Natural killer cell treated with Interleukin-12 subunit alpha and Interleukin-12 subunit beta and Interleukin-15 and Interleukin-18, amount 100 ng/mL, for 72 hours (primary cell): ENCODE measurements around the gene PTPRN2. TPM values are rescaled to one million over a fixed set of nuclear protein-coding genes. Genes with fewer than 3 reads are reported as not detected.

Experiments used
- ATAC-seq, 2 donors: fragments of 150-1000 bp; cut with Tn5 transposase in 1 of 2; sonication (Bioruptor Pico), chemical (Tn5 transposase) in 1 of 2; 2 replicates each; pipeline ENCODE4 v1.10.0; 2021
- DNase-seq: peaks from one replicate; pipeline ENCODE4 v3.0.0; 2022; ENCODE audit warnings: low spot score
- H3K27ac Mint-ChIP-seq, 2 donors: 1 replicate in 1 of 2; 2 replicates in 1 of 2; pipeline ENCODE4 v1.8.0; 2022; ENCODE audit warnings: mixed read lengths in 2 of 2, mild to moderate bottlenecking in 1 of 2, moderate library complexity in 1 of 2
- H3K27me3 Mint-ChIP-seq, 2 donors: 1 replicate in 1 of 2; 2 replicates in 1 of 2; pipeline ENCODE4 v1.8.0; 2022; ENCODE audit warnings: mixed read lengths in 2 of 2
- H3K36me3 Mint-ChIP-seq: one replicate; pipeline ENCODE4 v1.8.0; 2022; ENCODE audit warnings: mixed read lengths
- H3K4me1 Mint-ChIP-seq, 2 donors: 1 replicate in 1 of 2; 2 replicates in 1 of 2; pipeline ENCODE4 v1.8.0; 2022; ENCODE audit warnings: low read depth in 2 of 2, mixed read lengths in 2 of 2, mild to moderate bottlenecking in 1 of 2
- H3K4me3 Mint-ChIP-seq: one replicate; pipeline ENCODE4 v1.8.0; 2022; ENCODE audit warnings: mixed read lengths
- H3K9me3 Mint-ChIP-seq: 2 replicates; pipeline ENCODE4 v1.8.0; 2022; ENCODE audit warnings: mixed read lengths
- total RNA-seq, 2 donors: library from RNA; stranded (reverse); gene quantifications; one replicate each; pipeline ENCODE4 v1.2.3, GENCODE V29; 2022

Gene PTPRN2
- total RNA-seq, 2 donors from 2014 or later = 0.17 to 0.74 TPM

GRCh38 chr7:157887400-157887799 is 700.2 kb downstream of the PTPRN2 start:
- no peak overlapping the region for H3K27ac Mint-ChIP-seq
- H3K36me3 Mint-ChIP-seq = no peaks in the 10 kb centered on the region
- H3K4me3 Mint-ChIP-seq = no peak overlapping the region
- ATAC-seq = peak in 1 of 2 donors; percentile 24
- peaks cover 4 to 8% of the 10 kb centered on the region in 2 donors for H3K27me3 Mint-ChIP-seq
- no peaks in the 10 kb centered on the region for H3K4me1 Mint-ChIP-seq
- DNase-seq = no peak
- H3K9me3 Mint-ChIP-seq = no peaks in the 10 kb centered on the region

DNA sequence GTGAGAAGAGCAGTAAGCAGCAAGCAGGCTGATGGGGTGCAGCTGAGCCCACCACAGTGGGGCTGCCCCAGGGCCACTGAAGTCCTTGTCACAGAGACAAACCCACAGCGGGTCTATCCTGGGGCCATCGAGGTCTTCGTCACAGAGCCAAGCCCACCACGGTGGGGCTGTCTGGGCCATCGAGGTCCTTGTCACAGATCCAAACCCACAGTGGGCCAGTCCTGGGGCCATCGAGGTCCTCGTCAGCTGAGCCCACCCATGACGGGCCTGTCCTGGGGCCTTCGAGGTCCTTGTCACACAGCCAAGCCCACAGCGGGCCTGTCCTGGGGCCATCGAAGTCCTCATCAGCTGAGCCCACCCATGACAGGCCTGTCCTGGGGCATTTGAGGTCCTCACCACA is 700.9 kb downstream of the PTPRN2 start:
- Mint-ChIP-seq H3K36me3 (no peaks in the 10 kb centered on the region), H3K4me3 (no peak overlapping the region), H3K27ac (no peak overlapping the region), H3K4me1 (no peaks in the 10 kb centered on the region), H3K9me3 (no peaks in the 10 kb centered on the region), H3K27me3 (peaks cover 4 to 8% of the 10 kb centered on the region in 2 donors)
- ATAC-seq (peak; percentile 36 to 45), DNase-seq (no peak)

GRCh38 chr7:157886266-157886665 is 701.4 kb downstream of the PTPRN2 start:
- Mint-ChIP-seq H3K36me3 (no peaks in the 10 kb centered on the region), H3K27ac (no peak overlapping the region), H3K9me3 (no peaks in the 10 kb centered on the region), H3K27me3 (peaks cover 4 to 8% of the 10 kb centered on the region in 2 donors), H3K4me3 (no peak overlapping the region), H3K4me1 (no peaks in the 10 kb centered on the region)
- no peak for DNase-seq
- no peak for ATAC-seq

DNA sequence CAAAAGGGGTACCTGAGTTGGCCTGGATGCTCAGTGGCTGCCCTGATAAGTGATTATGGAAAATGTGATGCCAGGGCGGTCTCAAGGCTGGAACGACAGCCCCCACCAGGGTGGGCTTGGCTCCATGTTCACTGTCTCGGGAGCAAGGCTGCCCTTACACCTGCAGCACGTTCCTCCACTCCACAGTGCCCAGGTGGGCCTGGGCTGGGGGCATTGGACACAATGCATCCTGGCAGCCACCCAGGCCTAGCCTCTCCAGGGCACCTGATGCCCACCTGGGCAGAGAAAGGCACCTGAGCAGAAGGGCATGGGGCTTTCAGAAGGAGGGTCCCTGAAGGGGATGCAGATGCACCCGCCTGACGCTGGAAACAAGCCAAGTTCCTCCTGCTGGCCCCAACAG is 702.5 kb downstream of the PTPRN2 start:
- DNase-seq (no peak), ATAC-seq (peak in 1 of 2 donors; percentile 52)
- H3K9me3 Mint-ChIP-seq = peaks cover 5% of the 10 kb centered on the region
- no peak overlapping the region for H3K4me3 Mint-ChIP-seq
- no peaks in the 10 kb centered on the region for H3K4me1 Mint-ChIP-seq
- peaks cover 7 to 8% of the 10 kb centered on the region in 2 donors for H3K27me3 Mint-ChIP-seq
- peaks cover 6% of the 10 kb centered on the region for H3K36me3 Mint-ChIP-seq
- H3K27ac Mint-ChIP-seq = no peak overlapping the region

- no peaks in the 10 kb centered on the region for H3K4me1 Mint-ChIP-seq
- H3K27me3 Mint-ChIP-seq = peaks cover 4 to 5% of the 10 kb centered on the region in 2 donors
- peak in 1 of 2 donors; percentile 47 for ATAC-seq
- DNase-seq = no peak
- no peak overlapping the region for H3K27ac Mint-ChIP-seq
- no peak overlapping the region for H3K4me3 Mint-ChIP-seq
- peaks cover 5% of the 10 kb centered on the region for H3K9me3 Mint-ChIP-seq
- H3K36me3 Mint-ChIP-seq = peaks cover 6% of the 10 kb centered on the region
Observed at GRCh38 chr7:157884461-157885062, 703.1 kb downstream of the PTPRN2 start.

DNA sequence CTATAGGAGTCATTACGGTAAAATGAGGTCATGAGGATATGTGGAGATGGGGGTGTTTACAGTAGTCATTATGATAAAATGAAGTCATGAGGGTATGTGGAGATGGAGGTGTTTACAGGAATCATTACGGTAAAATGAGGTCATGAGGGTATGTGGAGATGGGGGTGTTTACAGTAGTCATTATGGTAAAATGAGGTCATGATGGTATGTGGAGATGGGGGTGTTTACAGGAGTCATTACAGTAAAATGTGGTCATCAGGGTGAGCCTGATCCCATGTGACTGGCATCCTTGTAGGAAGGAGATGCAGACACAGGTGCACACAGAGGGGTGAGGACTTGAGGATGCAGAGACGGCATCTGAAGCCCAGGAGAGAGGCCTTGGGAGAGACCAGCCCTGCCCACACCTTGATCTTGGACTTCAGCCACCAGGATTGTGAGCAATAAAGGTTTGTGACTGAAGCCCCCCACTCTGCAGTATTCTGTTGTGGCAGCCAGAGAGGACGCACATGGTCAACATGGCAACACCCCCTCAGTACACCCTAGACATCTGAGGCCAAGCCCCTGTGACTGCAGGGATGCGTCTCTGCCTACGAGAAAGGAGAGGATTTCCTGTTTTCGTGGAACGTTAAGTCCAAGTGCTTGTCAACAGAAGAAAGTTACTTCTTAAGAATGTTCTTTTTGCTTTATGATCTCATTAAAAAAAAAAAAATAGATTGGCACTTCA is 706.4 kb downstream of the PTPRN2 start:
- no peak for ATAC-seq
- no peak overlapping the region for H3K4me3 Mint-ChIP-seq

GRCh38 chr7:157879391-157879790 is 708.2 kb downstream of the PTPRN2 start:
- no peak for ATAC-seq
- Mint-ChIP-seq H3K4me3 (no peak overlapping the region), H3K36me3 (peaks cover 6% of the 10 kb centered on the region), H3K4me1 (peaks cover 0 to 5% of the 10 kb centered on the region in 2 donors), H3K9me3 (peaks cover 5% of the 10 kb centered on the region), H3K27ac (no peak overlapping the region), H3K27me3 (peaks cover 6 to 8% of the 10 kb centered on the region in 2 donors)
- no peak for DNase-seq

More for the DNA sequence above, 706.4 kb downstream of the PTPRN2 start:
- H3K36me3 Mint-ChIP-seq = peaks cover 6% of the 10 kb centered on the region
- DNase-seq = no peak
- peaks cover 5% of the 10 kb centered on the region for H3K9me3 Mint-ChIP-seq
- H3K27me3 Mint-ChIP-seq = peaks cover 0 to 4% of the 10 kb centered on the region in 2 donors
- H3K4me1 Mint-ChIP-seq = no peaks in the 10 kb centered on the region
- H3K27ac Mint-ChIP-seq = no peak overlapping the region

DNA sequence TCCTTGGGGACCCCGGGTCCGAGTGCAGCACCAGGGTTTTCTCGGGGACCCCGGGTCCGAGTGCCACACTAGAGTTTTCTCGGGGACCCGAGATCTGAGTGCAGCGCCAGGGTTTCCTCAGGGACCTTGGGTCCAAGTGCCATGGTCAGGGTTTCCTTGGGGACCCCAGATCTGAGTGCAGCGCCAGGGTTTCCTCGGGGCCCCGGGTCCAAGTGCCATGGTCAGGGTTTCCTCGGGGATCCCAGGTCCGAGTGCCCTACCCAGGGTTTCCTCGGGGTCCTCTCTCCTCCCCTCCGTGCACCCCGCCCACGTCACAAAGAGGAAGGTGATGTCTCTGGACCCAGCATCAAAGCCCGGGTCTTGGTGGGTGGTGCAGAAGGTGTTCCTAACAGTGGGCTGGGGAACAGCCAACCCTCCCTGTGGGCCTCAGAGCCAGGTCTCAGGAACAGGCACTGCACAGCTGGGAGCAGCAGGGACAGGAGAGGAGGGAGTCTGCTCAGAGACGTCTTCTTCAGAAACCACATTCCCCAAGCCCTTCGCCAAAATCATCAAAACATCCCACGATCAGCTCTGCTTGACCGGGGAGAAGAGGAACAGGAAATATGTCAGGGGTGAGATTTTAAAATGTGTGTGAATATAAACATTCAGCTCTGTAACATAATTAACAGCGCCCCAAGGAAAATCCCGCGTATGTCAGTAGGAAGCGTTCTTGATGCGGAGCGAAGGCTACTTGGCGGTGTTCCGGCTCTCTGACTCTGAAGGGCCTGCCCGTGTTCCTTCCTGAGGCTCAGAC is 710.1 kb downstream of the PTPRN2 start:
- H3K4me1 Mint-ChIP-seq = peaks cover 0 to 5% of the 10 kb centered on the region in 2 donors

DNA sequence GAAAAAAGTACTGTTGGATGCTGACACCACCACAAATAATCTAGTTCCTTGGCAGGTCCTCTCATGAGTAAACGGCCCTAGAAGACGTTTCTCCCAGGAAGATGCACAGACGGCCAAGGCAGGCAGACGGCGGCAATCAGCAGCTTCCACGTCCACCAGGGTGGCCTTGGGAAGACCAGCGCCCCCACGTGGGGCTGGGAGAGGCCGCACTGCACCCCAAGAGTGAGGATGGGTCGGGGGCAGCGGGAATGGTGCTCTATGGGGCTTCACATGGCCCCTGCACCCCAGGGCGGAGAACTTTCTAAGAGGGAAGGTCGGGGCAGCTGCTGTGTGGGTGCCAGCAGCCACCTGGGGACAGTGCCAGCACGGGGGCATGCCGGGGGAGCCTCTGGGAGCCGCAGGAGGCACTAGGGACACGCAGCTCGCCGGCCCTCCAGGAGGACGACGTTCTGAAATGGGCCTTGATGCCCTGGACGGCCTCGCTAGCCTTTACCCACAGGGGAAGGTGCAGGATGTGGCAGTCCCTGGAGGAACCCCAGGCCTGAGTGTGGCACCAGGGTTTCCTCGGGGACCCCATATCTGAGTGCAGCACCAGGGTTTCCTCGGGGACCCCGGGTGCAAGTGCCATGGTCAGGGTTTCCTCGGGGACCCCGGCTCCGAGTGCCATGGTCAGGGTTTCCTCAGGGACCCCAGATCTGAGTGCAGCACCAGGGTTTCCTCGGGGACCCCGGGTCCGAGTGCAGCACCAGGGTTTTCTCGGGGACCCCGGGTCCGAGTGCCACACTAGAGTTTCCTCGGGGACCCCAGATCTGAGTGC is 710.9 kb downstream of the PTPRN2 start:
- Mint-ChIP-seq H3K27ac (no peak overlapping the region), H3K9me3 (peaks cover 5% of the 10 kb centered on the region), H3K4me1 (peaks cover 0 to 5% of the 10 kb centered on the region in 2 donors), H3K27me3 (peaks cover 7 to 8% of the 10 kb centered on the region in 2 donors), H3K36me3 (peaks cover 6% of the 10 kb centered on the region), H3K4me3 (no peak overlapping the region)
- DNase-seq (no peak), ATAC-seq (no peak)

More for the DNA sequence above, 710.1 kb downstream of the PTPRN2 start:
- DNase-seq (no peak), ATAC-seq (no peak)
- Mint-ChIP-seq H3K27me3 (peaks cover 7 to 8% of the 10 kb centered on the region in 2 donors), H3K4me3 (no peak overlapping the region), H3K36me3 (peaks cover 6% of the 10 kb centered on the region), H3K27ac (no peak overlapping the region), H3K9me3 (peaks cover 5% of the 10 kb centered on the region)

DNA sequence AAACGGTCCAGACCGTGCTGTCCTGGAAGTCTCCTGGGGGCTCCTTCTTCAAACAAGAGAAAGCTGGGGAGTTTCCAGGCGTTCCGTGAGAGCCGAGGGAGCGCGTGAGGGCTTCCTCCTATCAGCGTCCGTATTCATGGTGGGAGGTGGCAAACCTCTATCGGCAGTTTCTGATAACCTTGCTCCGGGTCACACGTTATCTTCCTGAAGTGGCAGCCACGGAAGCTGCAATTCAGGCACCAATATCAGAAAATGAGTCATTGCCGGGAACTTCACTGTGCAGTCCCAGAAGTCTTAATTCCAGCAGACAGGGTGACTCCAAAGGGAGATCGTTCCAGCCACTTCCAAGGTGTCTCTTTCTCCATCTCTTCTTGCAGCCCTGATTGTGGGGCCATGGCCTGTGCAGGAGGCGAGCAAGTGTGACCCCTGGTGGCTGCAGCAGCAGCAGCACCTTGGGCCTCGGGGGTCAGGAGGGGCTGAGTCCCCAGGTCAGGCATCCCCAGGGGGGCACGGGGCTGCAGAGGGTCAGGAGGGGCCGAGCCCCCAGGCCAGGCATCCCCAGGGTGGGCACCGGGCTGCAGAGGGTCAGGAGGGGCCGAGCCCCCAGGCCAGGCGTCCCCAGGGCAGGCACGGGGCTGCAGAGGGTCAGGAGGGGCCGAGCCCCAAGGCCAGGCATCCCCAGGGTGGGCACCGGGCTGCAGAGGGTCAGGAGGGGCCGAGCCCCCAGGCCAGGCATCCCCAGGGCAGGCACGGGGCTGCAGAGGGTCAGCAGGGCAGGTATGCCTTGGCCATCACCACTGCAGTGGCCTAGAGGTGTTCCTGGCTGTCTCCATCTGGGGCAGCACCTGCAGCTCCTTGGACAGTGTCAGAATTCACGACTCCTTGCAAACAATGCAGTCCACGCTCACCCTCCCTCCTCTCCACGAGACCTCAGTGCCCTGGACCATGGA is 712.1 kb downstream of the PTPRN2 start:
- Mint-ChIP-seq H3K9me3 (no peaks in the 10 kb centered on the region), H3K27me3 (peaks cover 5 to 7% of the 10 kb centered on the region in 2 donors), H3K27ac (no peak overlapping the region), H3K4me3 (no peak overlapping the region), H3K4me1 (peaks cover 0 to 5% of the 10 kb centered on the region in 2 donors), H3K36me3 (no peaks in the 10 kb centered on the region)
- no peak for ATAC-seq
- no peak for DNase-seq

DNA sequence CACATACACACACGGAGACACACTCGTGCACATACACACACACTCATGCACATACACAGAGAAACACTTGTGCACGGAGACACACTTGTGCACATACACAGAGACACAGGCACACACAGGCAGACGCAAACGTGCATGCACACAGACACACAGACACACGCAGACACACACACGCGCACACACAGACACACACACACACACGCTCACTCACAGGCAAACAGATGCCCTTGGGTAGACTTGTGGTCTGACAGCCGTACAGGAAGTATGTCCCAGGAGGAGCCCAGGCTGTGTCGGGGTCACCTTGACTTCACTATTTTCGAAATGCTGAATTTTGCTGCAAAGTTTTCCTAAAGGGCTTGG is 712.8 kb downstream of the PTPRN2 start:
- Mint-ChIP-seq H3K4me1 (peaks cover 0 to 5% of the 10 kb centered on the region in 2 donors), H3K4me3 (no peak overlapping the region), H3K27ac (no peak overlapping the region), H3K9me3 (no peaks in the 10 kb centered on the region), H3K27me3 (peaks cover 5 to 7% of the 10 kb centered on the region in 2 donors), H3K36me3 (no peaks in the 10 kb centered on the region)
- ATAC-seq (no peak), DNase-seq (no peak)

DNA sequence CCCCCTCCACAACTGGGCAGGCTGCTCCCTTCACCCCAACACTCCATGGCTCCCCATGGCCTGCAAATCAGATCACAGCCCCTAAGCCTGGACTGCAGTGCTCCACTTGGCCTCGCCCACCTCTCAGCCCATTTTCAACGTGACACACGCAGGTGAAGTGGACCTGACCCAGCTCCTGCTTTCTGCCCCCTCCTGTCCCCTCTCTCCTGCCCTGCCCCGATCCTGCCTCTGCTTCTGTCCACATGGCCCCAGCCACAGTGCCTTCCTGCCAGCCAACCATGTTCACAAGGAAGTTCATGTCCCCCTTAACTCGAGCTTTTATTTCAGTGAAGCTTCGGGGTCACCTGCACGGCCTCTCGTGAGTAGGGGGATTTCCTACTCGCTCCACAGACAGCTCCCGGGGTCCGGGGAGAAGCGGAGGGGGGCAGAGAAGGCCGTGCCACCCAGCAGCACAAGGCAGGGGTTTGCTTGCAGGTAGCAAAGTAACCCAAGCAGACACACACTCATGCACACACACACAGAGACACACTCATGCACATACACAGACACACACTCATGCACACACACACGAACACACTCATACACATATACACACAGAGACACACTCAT is 713.3 kb downstream of the PTPRN2 start:
- no peaks in the 10 kb centered on the region for H3K36me3 Mint-ChIP-seq
- H3K9me3 Mint-ChIP-seq = no peaks in the 10 kb centered on the region
- ATAC-seq (no peak), DNase-seq (no peak)
- H3K27ac Mint-ChIP-seq = no peak overlapping the region
- H3K4me3 Mint-ChIP-seq = no peak overlapping the region
- peaks cover 5 to 7% of the 10 kb centered on the region in 2 donors for H3K27me3 Mint-ChIP-seq
- peaks cover 0 to 5% of the 10 kb centered on the region in 2 donors for H3K4me1 Mint-ChIP-seq
